CD14-positive monocyte (primary cell): ENCODE results near the gene SLC22A3. TPM values are rescaled to one million over a fixed set of nuclear protein-coding genes. Genes with fewer than 3 reads are reported as not detected.

Source experiments
- DNase-seq, 3 donors: peaks; one replicate each; pipeline ENCODE4 v3.0.0-alpha.2; 2011 to 2022
- H2AFZ ChIP-seq: 2 replicates; pipeline ENCODE4 v1.6.0; 2012; ENCODE audit warnings: mild to moderate bottlenecking, low read depth, low read length, inconsistent platforms; ENCODE audit not compliant: insufficient read depth, poor library complexity, severe bottlenecking
- H3K27ac ChIP-seq, 2 donors: 1 replicate in 1 of 2; 2 replicates in 1 of 2; pipeline ENCODE4 v1.5.1; 2012 to 2013; ENCODE audit warnings: low read length in 2 of 2, control low read depth in 1 of 2, inconsistent platforms in 1 of 2, low read depth in 1 of 2, mild to moderate bottlenecking in 1 of 2
- H3K27me3 ChIP-seq, 2 donors: one replicate each; pipeline versions ENCODE4 v1.6.0 to v1.6.1; 2011 to 2013; ENCODE audit warnings: low read length in 2 of 2; ENCODE audit not compliant: control insufficient read depth in 2 of 2, insufficient read depth in 2 of 2
- H3K36me3 ChIP-seq, 2 donors: replicated peaks in 1 of 2; 1 replicate in 1 of 2; 2 replicates in 1 of 2; pipeline versions ENCODE4 v1.5.1 to v1.6.1; 2012 to 2013; ENCODE audit warnings: low read length in 2 of 2, control low read depth in 1 of 2, inconsistent platforms in 1 of 2, mild to moderate bottlenecking in 1 of 2; ENCODE audit not compliant: insufficient read depth in 2 of 2, control insufficient read depth in 1 of 2
- H3K4me1 ChIP-seq, 2 donors: 1 replicate in 1 of 2; 2 replicates in 1 of 2; pipeline versions ENCODE4 v1.5.1 to v1.6.1; 2012 to 2013; ENCODE audit warnings: low read length in 2 of 2, control low read depth in 1 of 2, inconsistent platforms in 1 of 2, mild to moderate bottlenecking in 1 of 2, moderate library complexity in 1 of 2; ENCODE audit not compliant: insufficient read depth in 2 of 2, control insufficient read depth in 1 of 2
- H3K4me2 ChIP-seq: replicated peaks from 2 replicates; pipeline ENCODE3; 2012; ENCODE audit warnings: low read length, moderate library complexity, mild to moderate bottlenecking; ENCODE audit not compliant: poor library complexity, severe bottlenecking; ENCODE audit errors: extremely low read depth
- H3K4me3 ChIP-seq, 3 experiments: fragments of 200-600 bp in 1 of 3; sonication (generic) in 1 of 3; replicated peaks in 1 of 3; 1 replicate in 2 of 3; 2 replicates in 1 of 3; pipeline ENCODE4 v1.5.1; 2011 to 2013; ENCODE audit warnings: low read length in 3 of 3, mild to moderate bottlenecking in 3 of 3, control low read depth in 2 of 3, low read depth in 2 of 3, inconsistent platforms in 1 of 3, moderate library complexity in 1 of 3
- H3K79me2 ChIP-seq: 2 replicates; pipeline ENCODE4 v1.6.0; 2012; ENCODE audit warnings: mild to moderate bottlenecking, control low read depth, inconsistent platforms, low read length, moderate library complexity; ENCODE audit not compliant: insufficient read depth
- H3K9ac ChIP-seq: 2 replicates; pipeline ENCODE4 v1.6.0; 2017; ENCODE audit warnings: low read length, mild to moderate bottlenecking; ENCODE audit not compliant: insufficient read depth, poor library complexity, severe bottlenecking
- H3K9me3 ChIP-seq, 2 donors: replicated peaks in 1 of 2; 1 replicate in 1 of 2; 2 replicates in 1 of 2; pipeline versions ENCODE4 v1.5.1 to v1.6.1; 2012 to 2013; ENCODE audit warnings: low read length in 2 of 2, control low read depth in 1 of 2; ENCODE audit not compliant: control insufficient read depth in 1 of 2, insufficient read depth in 1 of 2
- H4K20me1 ChIP-seq: 2 replicates; pipeline ENCODE4 v1.6.0; 2012; ENCODE audit warnings: mild to moderate bottlenecking, low read length, control low read depth, moderate library complexity; ENCODE audit not compliant: insufficient read depth
- H3K27ac Mint-ChIP-seq, 7 donors: one replicate each; pipeline ENCODE4 v1.8.0; 2020; ENCODE audit warnings: mild to moderate bottlenecking in 7 of 7, mixed read lengths in 7 of 7, moderate library complexity in 6 of 7, inconsistent platforms in 2 of 7
- H3K27me3 Mint-ChIP-seq, 3 donors: one replicate each; pipeline ENCODE4 v1.8.0; 2021 to 2022; ENCODE audit warnings: low read depth in 3 of 3, mild to moderate bottlenecking in 3 of 3, mixed read lengths in 3 of 3, moderate library complexity in 3 of 3, inconsistent platforms in 1 of 3
- H3K36me3 Mint-ChIP-seq, 2 donors: one replicate each; pipeline ENCODE4 v1.8.0; 2020; ENCODE audit warnings: mixed read lengths in 2 of 2, inconsistent platforms in 1 of 2, mild to moderate bottlenecking in 1 of 2
- H3K4me1 Mint-ChIP-seq: one replicate; pipeline ENCODE4 v1.8.0; 2020; ENCODE audit warnings: mild to moderate bottlenecking, mixed read lengths
- H3K4me3 Mint-ChIP-seq, 2 donors: one replicate each; pipeline ENCODE4 v1.8.0; 2020; ENCODE audit warnings: mild to moderate bottlenecking in 2 of 2, mixed read lengths in 2 of 2, moderate library complexity in 1 of 2
- H3K9me3 Mint-ChIP-seq, 7 donors: one replicate each; pipeline ENCODE4 v1.8.0; 2020 to 2022; ENCODE audit warnings: mixed read lengths in 7 of 7, mild to moderate bottlenecking in 6 of 7, moderate library complexity in 6 of 7, inconsistent platforms in 2 of 7
- WGBS: methylation state at CpG from one replicate; pipeline ENCODE4 v1.1.5; 2013; ENCODE audit warnings: missing lambda C conversion rate; ENCODE audit not compliant: insufficient coverage; 5-methylcytosine and 5-hydroxymethylcytosine counted together
- intact Hi-C, 2 donors: fragments of 100-400 bp; cut with micrococcal nuclease; formaldehyde crosslinking; loops; one replicate each; pipeline versions ENCODE4 v1.15.0 to v1.15.1; 2023
- polyA plus RNA-seq, 3 donors: library from polyadenylated mRNA; depleted of rRNA in 1 of 3; unstranded in 2 of 3; stranded (reverse) in 1 of 3; fragments of 300-500 nt in 2 of 3; fragments of >200 nt in 1 of 3; fragmentation: Illumina TruSeq in 2 of 3; gene quantifications; 1 replicate in 2 of 3; 2 replicates in 1 of 3; pipeline ENCODE4 v1.2.3, GENCODE V29; 2012 to 2021
- TF ChIP-seq, protein P1 (sequence below): fragments of 200-600 bp; IDR thresholded peaks from one replicate; pipeline ENCODE4 v1.8.0; 2022; ENCODE audit warnings: antibody characterized with exemption, mild to moderate bottlenecking

The SLC22A3 gene
- polyA plus RNA-seq, 3 donors = not detected

- no peaks in the 10 kb centered on the region for H3K27me3 ChIP-seq
- no peaks in the 10 kb centered on the region for H3K9me3 ChIP-seq
- WGBS = no CpG with 5 or more reads among the region's 3 CpGs
- no peak for DNase-seq
- Mint-ChIP-seq H3K27ac (no peak overlapping the region), H3K4me3 (no peak overlapping the region), H3K9me3 (peaks cover 0 to 2% (median 0%) of the 10 kb centered on the region in 7 donors), H3K36me3 (no peaks in the 10 kb centered on the region), H3K27me3 (peaks cover 0 to 4% (median 2%) of the 10 kb centered on the region in 3 donors), H3K4me1 (no peaks in the 10 kb centered on the region)
- no peak overlapping the region for H2AFZ ChIP-seq
- H3K27ac ChIP-seq = no peak overlapping the region
- no peak overlapping the region for H3K9ac ChIP-seq
- H4K20me1 ChIP-seq = no peaks in the 10 kb centered on the region
- H3K36me3 ChIP-seq = no peaks in the 10 kb centered on the region
- H3K4me3 ChIP-seq = no peak overlapping the region
- H3K4me2 ChIP-seq = no peak overlapping the region
- no peaks in the 10 kb centered on the region for H3K79me2 ChIP-seq
- intact Hi-C loops = no loop called here
- no peaks in the 10 kb centered on the region for H3K4me1 ChIP-seq
- TF ChIP-seq, protein P1, sequence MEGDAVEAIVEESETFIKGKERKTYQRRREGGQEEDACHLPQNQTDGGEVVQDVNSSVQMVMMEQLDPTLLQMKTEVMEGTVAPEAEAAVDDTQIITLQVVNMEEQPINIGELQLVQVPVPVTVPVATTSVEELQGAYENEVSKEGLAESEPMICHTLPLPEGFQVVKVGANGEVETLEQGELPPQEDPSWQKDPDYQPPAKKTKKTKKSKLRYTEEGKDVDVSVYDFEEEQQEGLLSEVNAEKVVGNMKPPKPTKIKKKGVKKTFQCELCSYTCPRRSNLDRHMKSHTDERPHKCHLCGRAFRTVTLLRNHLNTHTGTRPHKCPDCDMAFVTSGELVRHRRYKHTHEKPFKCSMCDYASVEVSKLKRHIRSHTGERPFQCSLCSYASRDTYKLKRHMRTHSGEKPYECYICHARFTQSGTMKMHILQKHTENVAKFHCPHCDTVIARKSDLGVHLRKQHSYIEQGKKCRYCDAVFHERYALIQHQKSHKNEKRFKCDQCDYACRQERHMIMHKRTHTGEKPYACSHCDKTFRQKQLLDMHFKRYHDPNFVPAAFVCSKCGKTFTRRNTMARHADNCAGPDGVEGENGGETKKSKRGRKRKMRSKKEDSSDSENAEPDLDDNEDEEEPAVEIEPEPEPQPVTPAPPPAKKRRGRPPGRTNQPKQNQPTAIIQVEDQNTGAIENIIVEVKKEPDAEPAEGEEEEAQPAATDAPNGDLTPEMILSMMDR = no peak
These were observed 47.0 kb downstream of the SLC22A3 start for GRCh38 chr6:160395187-160395586.

- no peaks in the 10 kb centered on the region for H3K79me2 ChIP-seq
- TF ChIP-seq, protein P1 = no peak
- intact Hi-C loops = no loop called here
- no peaks in the 10 kb centered on the region for H3K27me3 ChIP-seq
- H3K4me1 ChIP-seq = no peaks in the 10 kb centered on the region
- no peak for DNase-seq
- Mint-ChIP-seq H3K36me3 (no peaks in the 10 kb centered on the region), H3K9me3 (peaks cover 0 to 2% (median 0%) of the 10 kb centered on the region in 7 donors), H3K4me3 (no peak overlapping the region), H3K4me1 (no peaks in the 10 kb centered on the region), H3K27ac (no peak overlapping the region), H3K27me3 (peaks cover 0 to 4% (median 2%) of the 10 kb centered on the region in 3 donors)
- no peak overlapping the region for H3K4me3 ChIP-seq
- H3K4me2 ChIP-seq = no peak overlapping the region
- H4K20me1 ChIP-seq = no peaks in the 10 kb centered on the region
- no peaks in the 10 kb centered on the region for H3K9me3 ChIP-seq
- WGBS = no CpG with 5 or more reads among the region's 1 CpG
- H3K36me3 ChIP-seq = no peaks in the 10 kb centered on the region
- no peak overlapping the region for H3K9ac ChIP-seq
- H2AFZ ChIP-seq = no peak overlapping the region
- no peak overlapping the region for H3K27ac ChIP-seq
These were observed 48.1 kb downstream of the SLC22A3 start for GRCh38 chr6:160396292-160396691.
